Vagina (tissue), 2 donors: ENCODE measurements around the gene KLHL6.

Experiments used
- CTCF ChIP-seq, 3 experiments: fragments of 450-650 bp in 2 of 3; fragments of 200-600 bp in 1 of 3; sonication (generic) in 1 of 3; IDR thresholded peaks; one replicate each; pipeline ENCODE4 v1.5.1; 2017 to 2019; ENCODE audit warnings: antibody characterized with exemption in 3 of 3, mild to moderate bottlenecking in 2 of 3, moderate library complexity in 2 of 3
- POLR2AphosphoS5 ChIP-seq, 2 donors: sonication (generic); formaldehyde crosslinking; IDR thresholded peaks; one replicate each; pipeline ENCODE4 v1.9.0; 2017; ENCODE audit warnings: antibody characterized with exemption in 2 of 2, mild to moderate bottlenecking in 2 of 2, low read depth in 1 of 2; ENCODE audit not compliant: insufficient read depth in 1 of 2

DNA sequence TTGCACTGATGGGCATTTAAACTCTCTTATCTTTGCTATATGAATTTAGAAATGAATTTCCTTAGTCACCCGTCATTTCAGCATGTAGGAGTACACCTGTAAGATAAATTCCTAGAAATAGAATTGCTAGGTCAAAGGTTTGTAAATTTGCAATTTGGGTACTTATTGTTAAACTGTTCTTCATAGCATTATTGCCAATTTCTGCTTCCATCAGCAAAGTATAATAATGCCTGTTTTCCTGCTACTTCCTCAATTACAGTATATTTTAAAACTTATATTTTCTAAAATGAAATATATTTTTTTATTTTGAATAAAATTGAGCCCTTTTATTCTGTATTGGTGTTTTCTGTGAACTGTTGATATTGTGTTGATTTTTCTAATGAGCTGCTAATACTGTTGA is 110.8 kb downstream of the KLHL6 start:
- TF ChIP-seq POLR2AphosphoS5 (IDR thresholded peaks at IDR 0.05; ENCODE audit: insufficient read depth in 1 of 2, low read depth in 1 of 2): no peak
- TF ChIP-seq CTCF (IDR thresholded peaks at IDR 0.05): no peak
